Loucy (cell line): ENCODE data around the gene LYPLA2.

Source experiments
- H2AFZ ChIP-seq: fragments of 200-600 bp; sonication (generic); 2 replicates; pipeline ENCODE4 v1.6.0; 2016; ENCODE audit warnings: antibody characterized with exemption, mild to moderate bottlenecking, low read length, moderate library complexity
- H3F3A ChIP-seq: fragments of 200-600 bp; 2 replicates; pipeline ENCODE4 v1.6.0; 2016; ENCODE audit warnings: antibody characterized with exemption, low read depth, mild to moderate bottlenecking
- H3K27me3 ChIP-seq: fragments of 200-600 bp; sonication (generic); 2 replicates; pipeline ENCODE4 v1.6.1; 2014; ENCODE audit warnings: low read length, mild to moderate bottlenecking; ENCODE audit not compliant: insufficient read depth, poor library complexity, severe bottlenecking
- H3K36me3 ChIP-seq: fragments of 200-600 bp; sonication (generic); 2 replicates; pipeline ENCODE4 v1.6.1; 2016; ENCODE audit warnings: low read length; ENCODE audit not compliant: insufficient read depth
- H3K4me1 ChIP-seq: fragments of 200-600 bp; sonication (generic); 2 replicates; pipeline ENCODE4 v1.5.1; 2014; ENCODE audit warnings: low read length, mild to moderate bottlenecking; ENCODE audit not compliant: insufficient read depth, poor library complexity, severe bottlenecking
- H3K4me2 ChIP-seq: fragments of 200-600 bp; sonication (generic); 2 replicates; pipeline ENCODE4 v1.6.0; 2014; ENCODE audit warnings: antibody characterized with exemption, low read length, low read depth, mild to moderate bottlenecking; ENCODE audit not compliant: poor library complexity, severe bottlenecking
- H3K4me3 ChIP-seq: fragments of 200-600 bp; sonication (generic); 2 replicates; pipeline ENCODE4 v1.5.1; 2014; ENCODE audit warnings: low read length, mild to moderate bottlenecking, mixed read lengths; ENCODE audit not compliant: poor library complexity, severe bottlenecking
- H3K79me2 ChIP-seq: fragments of 200-600 bp; sonication (generic); 2 replicates; pipeline ENCODE4 v1.6.1; 2014; ENCODE audit warnings: low read length; ENCODE audit not compliant: insufficient read depth
- H3K9ac ChIP-seq: fragments of 200-600 bp; sonication (generic); 2 replicates; pipeline ENCODE4 v1.6.0; 2014; ENCODE audit warnings: mild to moderate bottlenecking, low read depth, low read length, moderate library complexity; ENCODE audit not compliant: poor library complexity, severe bottlenecking
- H3K9me2 ChIP-seq: fragments of 200-600 bp; sonication (generic); replicated peaks from 2 replicates; pipeline ENCODE4 v1.6.1; 2016; ENCODE audit warnings: low read depth, low read length, mixed read lengths
- H3K9me3 ChIP-seq: fragments of 200-600 bp; sonication (generic); 2 replicates; pipeline ENCODE4 v1.6.1; 2014; ENCODE audit warnings: mild to moderate bottlenecking, antibody characterized with exemption, low read length, low read depth; ENCODE audit not compliant: insufficient read depth
- H4K20me1 ChIP-seq: fragments of 200-600 bp; sonication (generic); 2 replicates; pipeline ENCODE4 v1.6.0; 2014; ENCODE audit warnings: antibody characterized with exemption, low read length, mild to moderate bottlenecking; ENCODE audit not compliant: insufficient read depth, poor library complexity, severe bottlenecking
- CTCF ChIP-seq: fragments of 200-600 bp; sonication (generic); conservative IDR thresholded peaks from 2 replicates; pipeline ENCODE4 v1.5.1; 2014; ENCODE audit warnings: mild to moderate bottlenecking, antibody characterized with exemption, low read length
- EZH2phosphoT487 ChIP-seq: fragments of 200-600 bp; IDR thresholded peaks from 2 replicates; pipeline ENCODE4 v1.6.1; 2018; ENCODE audit warnings: antibody characterized with exemption, mild to moderate bottlenecking, moderate library complexity, borderline replicate concordance

Gene LYPLA2

GRCh38 chr1:23796466-23797271 is 5.7 kb downstream of the LYPLA2 start:
- peaks cover 21% of the 10 kb centered on the region for H3K79me2 ChIP-seq
- H3K27me3 ChIP-seq: no peaks in the 10 kb centered on the region
- H3K36me3 ChIP-seq: peaks cover 16% of the 10 kb centered on the region; the same call in 1 of the 2 replicates
- H3K4me2 ChIP-seq: no peak overlapping the region
- H2AFZ ChIP-seq: no peak overlapping the region
- H4K20me1 ChIP-seq: peaks cover 26% of the 10 kb centered on the region
- H3K9ac ChIP-seq: no peak overlapping the region
- H3F3A ChIP-seq: no peaks in the 10 kb centered on the region
- peaks cover 19% of the 10 kb centered on the region for H3K4me1 ChIP-seq
- TF ChIP-seq CTCF (no peak), EZH2phosphoT487 (no peak)
- no peak overlapping the region for H3K4me3 ChIP-seq
- no peaks in the 10 kb centered on the region for H3K9me2 ChIP-seq
- no peaks in the 10 kb centered on the region for H3K9me3 ChIP-seq

DNA sequence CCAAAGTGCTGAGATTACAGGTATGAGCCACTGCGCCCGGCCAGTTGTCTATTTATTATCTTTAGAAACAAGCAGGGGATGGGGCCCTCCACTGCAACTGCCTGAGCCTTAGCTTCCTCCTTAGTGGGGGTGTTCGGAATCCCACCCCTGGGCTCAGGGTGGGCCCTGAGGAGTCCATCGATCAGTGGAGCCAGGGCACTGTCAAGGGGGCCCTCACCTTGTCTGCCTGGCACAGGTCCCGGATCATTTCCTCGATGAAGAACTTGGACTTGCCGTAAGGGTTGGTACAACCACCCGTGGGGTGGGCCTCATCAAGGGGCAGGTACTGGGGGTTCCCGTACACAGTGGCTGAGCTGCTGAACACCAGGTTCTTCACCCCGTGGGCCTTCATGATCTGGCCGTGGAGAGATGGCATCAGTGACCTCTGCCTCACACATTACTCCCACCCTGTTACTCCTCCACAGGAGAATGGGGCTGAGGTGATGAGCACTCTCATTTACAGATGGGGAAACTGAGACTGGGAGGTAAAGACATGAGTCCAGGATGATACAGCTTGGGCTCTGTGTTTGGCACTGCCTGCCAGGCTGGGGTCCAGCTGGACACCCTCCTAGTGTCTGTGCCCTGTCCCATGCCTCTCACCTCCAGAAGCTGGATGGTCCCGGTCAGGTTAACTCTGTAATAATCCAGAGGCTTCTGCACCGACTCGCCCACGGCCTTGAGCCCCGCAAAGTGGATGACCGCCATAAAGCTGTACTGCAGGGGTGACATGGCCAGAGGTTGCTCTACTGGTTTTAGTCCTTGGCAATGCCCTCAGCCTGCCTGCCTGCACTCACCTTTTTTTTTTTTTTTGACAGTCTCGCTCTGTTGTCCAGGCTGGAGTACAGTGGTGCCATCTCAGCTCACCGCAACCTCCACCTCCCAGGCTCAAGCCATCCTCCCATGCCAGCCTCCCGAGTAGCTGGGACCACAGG is 6.8 kb downstream of the LYPLA2 start:
- Histone ChIP-seq H3K27me3 (no peaks in the 10 kb centered on the region), H3K4me2 (no peak overlapping the region), H3K4me3 (no peak overlapping the region), H3K9me2 (no peaks in the 10 kb centered on the region), H3K9ac (no peak overlapping the region), H3K9me3 (no peaks in the 10 kb centered on the region), H4K20me1 (peaks cover 16% of the 10 kb centered on the region), H3K79me2 (peaks cover 10% of the 10 kb centered on the region), H2AFZ (no peak overlapping the region), H3K36me3 (peaks cover 16% of the 10 kb centered on the region; the same call in 1 of the 2 replicates), H3K4me1 (peaks cover 19% of the 10 kb centered on the region), H3F3A (no peaks in the 10 kb centered on the region)
- TF ChIP-seq CTCF (no peak), EZH2phosphoT487 (no peak)

DNA sequence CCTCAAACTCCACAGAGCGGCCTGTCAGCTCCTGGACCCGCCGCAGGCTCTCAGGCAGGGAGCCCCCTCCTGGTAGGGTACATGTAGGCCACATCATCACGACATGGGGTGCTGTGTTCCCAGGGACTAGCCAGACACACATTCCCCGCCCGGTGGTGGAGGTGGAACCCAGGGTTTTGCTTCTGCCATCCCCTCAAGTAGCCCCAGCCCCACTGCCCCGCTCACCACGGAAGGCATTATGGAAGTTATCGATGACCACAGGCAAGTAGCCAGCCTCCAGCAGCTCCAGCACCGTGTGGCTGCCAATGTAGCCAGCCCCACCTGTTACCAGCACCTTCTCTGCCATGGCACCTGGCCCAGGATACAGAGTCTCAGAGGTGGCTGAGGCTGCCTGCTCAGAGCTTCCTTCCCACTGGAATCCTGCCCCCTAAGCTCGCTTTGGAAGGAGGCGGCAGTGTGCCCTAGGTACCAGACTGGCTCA is 7.8 kb downstream of the LYPLA2 start:
- H3K9me3 ChIP-seq: no peaks in the 10 kb centered on the region
- H3K36me3 ChIP-seq: peaks cover 16% of the 10 kb centered on the region; the same call in 1 of the 2 replicates
- no peak overlapping the region for H3K9ac ChIP-seq
- H3K4me1 ChIP-seq: peaks cover 15% of the 10 kb centered on the region
- H3K9me2 ChIP-seq: no peaks in the 10 kb centered on the region
- H3K4me2 ChIP-seq: peak overlapping the region; percentile 98
- H3K27me3 ChIP-seq: no peaks in the 10 kb centered on the region
- H3K4me3 ChIP-seq: peak overlapping the region; percentile 96
- H4K20me1 ChIP-seq: peaks cover 12% of the 10 kb centered on the region
- no peak overlapping the region for H2AFZ ChIP-seq
- H3K79me2 ChIP-seq: peaks cover under 1% of the 10 kb centered on the region; the same call in 1 of the 2 replicates
- H3F3A ChIP-seq: no peaks in the 10 kb centered on the region
- TF ChIP-seq CTCF (peak; percentile 34; the same call in 1 of the 2 replicates), EZH2phosphoT487 (no peak)
